HL-60/S4 (cell line): ENCODE results near the gene NAV2.

Experiments
- in situ Hi-C: fragments of 300-500 bp; cut with MboI; formaldehyde crosslinking; loops from 2 replicates; pipeline ENCODE4 v1.14.3; 2022; ENCODE audit warnings: low sequenced_read_pairs

Gene NAV2

DNA sequence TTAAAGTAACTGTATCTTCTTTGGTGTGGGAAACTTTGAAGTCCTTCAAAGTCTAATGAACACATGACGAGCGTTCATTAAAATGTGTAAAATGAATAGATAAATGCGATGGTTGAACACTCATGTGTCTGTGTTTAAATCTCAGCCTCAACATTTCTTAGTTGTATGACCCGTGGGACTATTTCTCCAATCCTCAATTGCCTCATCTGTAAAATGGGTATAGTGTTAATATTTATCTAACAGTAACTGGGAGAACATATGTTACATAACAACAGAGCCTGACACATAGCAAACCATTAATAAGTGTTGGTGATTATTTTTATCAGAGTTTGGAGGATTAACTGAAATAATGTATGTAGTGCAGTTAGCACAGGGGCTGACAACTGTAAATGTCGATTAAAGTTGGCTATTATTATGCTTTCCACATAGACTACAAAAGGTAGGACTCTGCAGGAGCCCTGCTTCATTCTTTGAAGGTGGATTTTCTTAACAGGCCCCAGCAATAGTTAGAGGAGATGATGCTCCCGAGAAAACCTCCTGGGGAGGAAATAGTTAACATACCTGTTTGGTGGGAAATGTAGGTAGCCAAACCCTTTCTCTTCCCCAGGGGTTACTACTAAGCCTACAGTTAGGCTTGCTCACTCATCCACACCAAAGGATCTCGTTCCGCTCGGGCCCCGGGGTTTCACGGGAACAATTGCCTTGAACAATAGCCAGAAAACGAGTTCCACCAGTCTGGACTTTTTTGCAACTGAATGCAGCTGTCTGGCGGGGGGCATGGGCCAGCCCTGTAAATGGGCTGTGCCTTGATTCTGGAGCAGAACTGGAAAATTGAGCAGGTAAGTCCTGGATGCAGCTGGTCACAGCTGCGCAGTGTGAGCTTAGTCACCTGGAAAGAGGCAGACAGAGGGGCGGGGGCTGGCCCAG, 314.3 kb downstream of the NAV2 start:
- in situ Hi-C loops, result no loop called here

DNA sequence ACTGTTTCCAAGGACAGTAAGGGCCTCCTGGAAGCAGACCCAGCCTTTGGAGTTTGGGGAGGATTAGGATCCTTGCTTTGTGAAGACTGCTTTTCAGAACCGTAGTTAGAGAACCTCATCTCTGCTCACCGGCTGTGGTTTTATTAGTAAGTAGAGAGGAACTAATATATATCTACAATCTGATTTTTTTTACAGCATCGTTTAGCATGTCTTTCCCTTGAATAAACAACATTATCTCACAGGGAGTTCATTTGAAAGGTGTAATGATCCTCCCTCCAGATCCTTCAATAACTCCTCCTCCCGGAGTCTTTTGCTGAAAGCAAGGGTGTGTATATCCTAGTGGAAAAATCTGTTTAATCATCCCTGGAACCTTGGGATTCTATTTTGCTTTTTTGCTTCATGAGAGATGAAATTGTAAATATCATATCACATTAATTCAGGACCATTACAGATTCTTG, 314.9 kb downstream of the NAV2 start:
- in situ Hi-C loops, result no loop called here

DNA sequence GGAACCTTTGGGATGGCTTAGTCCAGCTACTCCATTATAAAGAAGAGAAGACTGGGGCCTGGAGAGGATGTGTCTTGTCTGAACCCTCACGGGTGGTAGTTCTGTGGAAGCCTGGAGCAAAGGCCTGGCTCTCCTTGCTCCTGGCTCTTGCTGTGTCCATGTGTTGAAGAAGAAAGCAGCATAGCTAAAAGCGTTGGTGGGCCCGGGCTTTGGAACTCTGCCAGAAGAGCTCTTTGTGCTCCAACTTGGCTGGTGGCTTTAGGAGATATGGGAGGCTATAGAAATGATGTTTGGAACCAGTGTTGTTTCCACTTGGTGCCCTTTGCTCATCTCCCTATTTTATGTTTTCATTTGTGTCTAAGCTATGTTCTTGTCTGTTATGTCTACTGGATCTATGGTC, 316.6 kb downstream of the NAV2 start:
- in situ Hi-C loops, result no loop called here

DNA sequence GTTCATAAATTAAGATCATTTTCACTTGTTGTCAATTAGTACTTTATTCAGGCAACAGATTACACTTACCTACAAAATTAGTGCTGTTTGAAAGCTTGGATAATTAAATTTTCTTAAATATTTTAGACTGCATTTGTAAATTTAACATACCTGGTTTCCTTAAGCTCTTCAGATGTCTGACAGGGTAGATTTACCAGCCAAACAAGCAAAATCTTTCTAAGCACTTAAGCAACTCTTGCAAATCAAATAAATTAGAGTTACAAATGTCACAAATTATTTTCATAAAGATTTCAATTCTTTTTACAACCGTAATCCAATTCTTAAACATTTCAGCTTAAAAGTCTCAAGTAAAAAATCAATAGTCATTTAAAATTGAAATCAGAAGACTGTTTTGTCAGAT, 317.8 kb downstream of the NAV2 start:
- in situ Hi-C loops, result no loop called here

DNA sequence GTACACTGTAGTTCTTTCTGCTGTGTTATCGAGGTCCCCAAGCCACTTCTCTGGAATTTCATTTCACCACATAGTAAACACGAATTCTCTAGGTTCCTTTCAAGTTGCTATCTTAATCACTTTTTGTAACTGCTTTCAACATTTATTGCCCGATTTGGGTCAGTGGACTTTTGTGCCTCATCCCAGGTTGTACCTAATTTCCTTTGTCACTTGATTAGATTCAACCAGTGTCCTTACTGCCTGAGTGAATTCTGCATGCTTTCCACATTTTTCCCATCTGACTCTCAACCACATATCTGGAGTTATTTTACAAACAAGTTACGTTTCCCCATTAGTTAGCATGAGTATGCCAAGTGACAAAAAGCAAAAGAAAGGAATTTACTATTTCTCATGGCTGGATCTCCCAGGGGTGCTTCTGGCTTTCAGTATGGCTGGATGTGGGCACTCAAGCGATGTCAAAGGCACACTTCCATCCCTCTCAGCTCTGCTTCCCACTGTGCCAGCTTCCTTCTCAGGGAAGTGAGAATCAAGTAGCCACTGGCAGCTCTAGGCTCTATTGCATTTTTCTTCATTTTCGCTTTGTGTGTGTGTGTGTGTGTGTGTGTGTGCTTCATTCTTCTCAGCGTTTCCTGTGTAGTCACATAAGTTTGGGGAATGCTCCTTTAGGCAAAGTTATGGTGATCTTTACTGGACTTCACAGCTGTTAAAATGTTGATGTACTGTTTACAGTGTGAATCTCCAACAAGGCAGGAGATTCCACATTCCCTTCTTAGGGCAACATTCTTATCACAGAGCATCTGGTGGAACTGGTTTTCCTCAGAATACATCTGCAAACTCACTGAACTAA, 318.7 kb downstream of the NAV2 start:
- in situ Hi-C loops, result no loop called here

DNA sequence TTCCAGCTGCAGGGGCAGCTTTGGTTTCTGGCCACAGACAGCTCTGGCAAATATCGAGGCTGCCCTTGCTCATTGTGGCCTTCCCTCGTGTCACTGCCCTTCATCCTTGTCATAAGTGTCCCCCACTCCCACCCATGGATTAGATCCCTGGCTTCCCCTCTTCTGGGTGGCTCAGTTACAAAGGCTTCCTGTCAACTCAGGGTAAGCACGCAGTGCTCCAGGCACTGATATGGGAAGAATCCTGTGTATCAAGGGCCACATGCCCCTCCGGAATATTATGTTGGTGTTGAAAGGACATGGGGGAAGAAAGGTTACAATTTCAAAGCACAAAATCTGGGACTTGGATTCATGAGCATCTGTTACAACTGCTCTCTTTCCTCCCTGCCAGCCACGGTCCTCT, 319.5 kb downstream of the NAV2 start:
- in situ Hi-C loops, result no loop called here

DNA sequence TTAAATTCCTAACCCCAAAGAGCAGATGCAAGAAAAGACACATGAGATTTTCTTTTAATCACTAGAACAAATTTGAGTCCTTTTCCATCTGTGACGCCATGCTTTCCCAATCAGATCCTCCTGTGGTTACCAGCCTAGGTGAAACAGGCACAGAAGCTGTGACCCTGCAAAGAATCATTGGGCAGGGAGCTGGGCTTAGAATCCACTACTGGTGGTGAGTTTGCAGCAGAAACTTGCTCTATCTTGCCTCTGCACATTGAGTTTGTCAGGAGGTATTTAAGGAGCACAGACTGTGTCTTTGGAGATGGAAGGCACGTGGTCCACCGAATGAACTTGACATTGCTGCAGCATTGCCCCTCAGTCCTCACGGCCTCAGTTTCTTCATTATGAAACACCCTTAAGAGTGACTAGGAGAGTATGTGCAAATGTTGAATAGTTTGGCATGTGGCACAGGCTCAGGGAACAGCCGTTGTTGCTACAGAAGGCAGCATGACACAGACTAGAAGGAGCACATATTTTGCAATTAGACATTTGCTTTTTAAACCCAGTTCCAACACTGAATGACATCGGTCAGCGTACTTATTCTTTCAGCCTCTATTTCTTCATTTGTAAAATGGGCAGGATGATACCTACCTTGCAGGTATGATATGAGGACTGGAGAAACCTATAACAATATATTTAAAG, 320.1 kb downstream of the NAV2 start:
- in situ Hi-C loops, result no loop called here

DNA sequence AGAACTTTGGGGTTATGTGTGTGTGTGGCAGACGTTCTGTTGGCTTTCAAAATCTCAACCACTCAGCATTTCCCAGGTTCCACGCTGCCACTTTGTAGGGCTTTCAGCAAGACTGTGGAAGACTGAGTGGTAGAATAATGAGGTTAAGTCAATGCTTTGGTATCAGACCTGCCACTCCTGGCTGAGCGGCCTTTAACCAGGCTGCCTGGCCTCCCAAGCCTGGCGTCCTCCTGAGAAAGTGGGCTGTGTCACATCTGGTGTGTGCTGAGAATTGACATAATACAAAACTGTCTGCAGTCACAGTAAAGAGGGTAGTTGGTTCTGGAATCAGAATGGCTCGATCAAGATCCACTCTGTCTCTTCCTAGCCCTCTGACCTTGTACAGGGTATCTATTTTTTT, 321.2 kb downstream of the NAV2 start:
- in situ Hi-C loops, result no loop called here

DNA sequence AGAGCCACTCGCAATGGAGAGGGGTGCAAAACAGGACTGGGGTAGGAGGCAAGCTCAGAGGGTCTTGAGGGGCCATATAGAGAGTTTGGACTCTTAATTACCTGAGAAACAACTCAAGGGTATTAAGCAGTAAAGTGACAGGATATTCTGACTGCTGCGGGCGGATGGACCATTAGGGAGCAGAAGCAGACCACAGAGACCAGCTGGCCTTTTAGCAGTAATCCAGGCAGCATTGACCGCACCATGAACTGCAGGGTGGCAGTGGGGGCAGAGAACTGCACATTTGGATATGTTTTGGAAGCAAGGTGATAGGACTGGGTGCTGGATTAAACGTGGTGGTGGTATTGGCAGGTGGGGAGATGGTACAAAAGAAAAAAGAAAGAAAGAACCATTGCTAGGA, 322.3 kb downstream of the NAV2 start:
- in situ Hi-C loops, result no loop called here

DNA sequence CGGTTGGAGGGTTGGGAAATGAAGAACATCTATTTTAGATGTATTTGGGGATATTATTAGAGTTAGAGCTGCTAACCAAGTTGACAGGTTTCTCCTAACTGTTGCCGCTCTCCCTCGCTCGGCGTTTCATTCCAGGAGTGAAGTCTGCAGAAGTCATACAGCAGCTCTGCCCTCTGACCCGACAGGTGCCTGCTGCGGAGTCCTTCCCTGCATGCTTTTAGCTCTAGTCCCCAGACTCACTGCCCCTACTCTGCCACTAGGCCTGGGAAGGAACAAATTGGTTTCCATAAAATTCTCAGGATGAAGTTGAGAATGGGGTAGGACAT, 322.7 kb downstream of the NAV2 start:
- in situ Hi-C loops, result no loop called here

DNA sequence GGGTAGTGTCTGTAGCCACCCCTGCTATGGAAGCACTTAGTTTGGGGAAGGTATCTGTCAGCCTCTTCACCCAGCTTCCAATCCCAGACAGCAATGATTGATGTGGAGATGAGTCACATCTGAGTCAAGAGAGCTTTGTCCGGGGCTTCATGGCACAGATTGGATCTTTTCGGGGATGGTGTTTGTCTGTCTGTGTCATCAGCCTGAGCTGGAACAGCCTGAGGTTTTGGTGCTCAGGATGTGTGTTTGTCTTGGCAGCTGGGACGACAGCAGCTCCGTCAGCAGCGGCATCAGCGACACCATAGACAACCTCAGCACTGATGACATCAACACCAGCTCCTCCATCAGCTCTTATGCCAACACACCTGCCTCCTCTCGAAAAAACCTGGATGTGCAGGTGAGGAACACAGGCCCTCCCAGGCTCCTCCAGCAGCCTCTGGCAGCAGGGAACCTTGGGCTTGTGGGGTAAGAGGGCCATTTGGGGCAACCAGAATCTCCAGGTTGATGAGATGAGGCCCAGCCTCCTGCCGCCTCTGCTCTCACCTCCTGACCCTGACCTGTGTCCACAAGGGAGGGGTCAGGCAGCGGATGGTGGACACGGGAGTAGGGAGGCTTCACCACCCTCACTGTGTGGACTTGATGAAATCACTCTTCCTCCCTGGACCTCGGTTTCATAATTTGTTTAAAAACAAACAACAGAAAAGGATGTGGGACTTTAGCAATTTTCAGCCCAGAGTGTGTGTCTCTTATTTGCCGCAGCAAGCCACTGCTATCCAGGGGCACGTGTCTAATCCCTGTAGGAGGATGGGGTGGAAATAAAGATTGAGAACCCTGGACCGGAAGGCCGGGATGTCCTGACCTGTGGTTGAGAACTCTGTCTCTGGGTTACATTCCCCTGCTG, 323.3 kb downstream of the NAV2 start:
- in situ Hi-C loops, result no loop called here

DNA sequence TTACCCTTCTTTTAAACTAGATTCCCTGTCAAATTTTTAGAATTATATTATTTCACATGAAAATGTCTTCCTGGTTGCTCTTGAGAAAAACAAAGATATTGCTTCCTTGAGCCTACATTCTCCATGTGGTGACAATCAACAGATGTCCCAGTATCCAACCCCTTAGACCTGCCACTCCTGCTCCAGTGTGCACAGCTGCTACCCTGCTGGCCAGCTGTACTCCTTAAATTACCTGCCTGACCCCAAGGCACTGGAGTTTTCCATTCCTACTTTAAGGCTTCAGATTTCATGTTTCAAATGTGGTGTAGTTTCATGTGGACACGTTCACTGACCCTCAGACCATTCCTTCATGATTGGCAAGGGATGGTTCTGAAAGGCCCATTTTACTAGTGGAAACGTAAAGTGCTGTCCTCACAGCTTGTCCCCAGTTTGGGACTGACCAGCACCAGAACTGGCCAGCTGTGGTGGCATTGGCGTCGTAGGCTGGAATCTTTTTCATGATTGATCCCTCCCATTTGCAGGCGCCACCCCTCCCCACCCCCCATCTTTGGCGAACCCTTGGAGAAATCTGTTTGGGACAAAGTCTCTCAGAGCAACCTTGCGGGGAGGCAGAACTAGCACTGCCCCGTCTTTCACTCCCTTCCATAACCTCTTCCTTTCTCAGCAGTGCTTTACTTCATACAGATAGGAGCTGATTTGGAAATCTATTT, 324.1 kb downstream of the NAV2 start:
- in situ Hi-C loops, result no loop called here

DNA sequence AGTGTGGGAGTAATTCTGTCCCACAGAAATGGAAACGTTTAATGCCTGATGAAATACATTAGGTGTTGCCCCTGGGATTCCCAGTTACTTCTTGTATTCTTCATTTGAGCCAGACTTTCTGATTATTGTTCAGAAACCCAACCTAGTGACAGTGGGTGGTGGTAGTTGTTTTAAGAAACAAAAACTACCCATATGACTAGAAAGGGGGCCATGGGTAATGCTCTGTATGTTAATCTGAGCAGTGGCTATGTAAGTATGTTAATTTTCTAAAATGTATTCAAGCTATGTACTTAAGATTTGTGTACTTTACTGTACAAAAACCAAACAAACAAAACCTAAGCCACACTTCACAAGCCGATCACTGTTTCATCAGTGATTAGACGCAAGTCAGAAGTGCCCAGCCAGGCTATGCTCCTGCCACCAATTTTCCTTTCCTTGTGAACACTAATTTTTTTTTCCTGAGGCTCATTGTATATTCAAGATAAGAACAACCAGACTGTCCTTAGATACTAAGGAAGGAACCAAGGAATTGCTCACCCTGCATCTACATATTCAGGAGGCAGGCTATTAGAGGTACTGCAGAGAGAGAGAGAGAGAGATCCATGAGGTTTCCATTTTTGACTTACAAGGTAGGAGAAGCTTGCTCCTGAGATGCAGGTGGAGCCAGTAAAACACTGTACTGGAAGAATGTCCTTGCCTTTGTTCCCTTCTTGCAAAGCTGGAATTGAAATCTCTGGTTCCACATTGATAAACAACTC, 324.9 kb downstream of the NAV2 start:
- in situ Hi-C loops, result no loop called here

DNA sequence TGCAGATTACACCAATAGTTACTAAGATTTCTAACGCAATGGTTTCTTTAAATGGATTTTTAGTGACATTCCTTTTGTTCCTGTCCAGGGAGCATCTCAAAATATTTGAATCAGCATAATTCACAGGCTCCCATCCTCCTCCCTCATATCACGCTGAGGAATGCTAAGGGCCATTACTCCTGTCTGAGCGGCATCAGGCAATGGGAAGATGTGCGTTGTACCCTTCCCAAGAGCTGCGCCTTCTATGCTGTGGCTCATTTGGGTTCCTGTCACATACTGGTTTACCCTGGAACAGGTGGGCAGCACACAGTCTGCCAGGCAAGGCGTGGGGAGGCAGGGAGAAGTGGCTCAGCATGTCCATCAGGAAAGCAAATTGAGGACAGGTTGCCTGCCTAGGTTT, 325.8 kb downstream of the NAV2 start:
- in situ Hi-C loops, result no loop called here

DNA sequence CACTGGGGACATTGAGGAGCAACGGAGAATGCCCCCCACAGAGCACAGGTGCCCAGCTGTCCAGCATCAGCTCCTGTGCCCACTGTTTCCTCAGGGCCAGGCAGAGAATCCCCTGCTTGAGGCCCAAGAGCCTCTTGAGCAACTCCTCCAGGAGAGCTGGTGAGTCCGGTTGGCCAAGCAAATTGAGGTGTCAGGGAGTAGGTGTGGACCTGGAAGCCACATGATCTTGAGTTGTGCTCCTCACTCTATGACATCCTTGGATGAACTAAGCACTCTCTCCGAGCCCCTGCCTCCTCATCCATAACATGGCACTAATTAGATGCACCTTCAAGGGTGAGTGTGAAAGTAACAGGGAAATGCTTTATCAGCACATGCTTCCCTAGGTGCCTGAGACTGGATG, 326.3 kb downstream of the NAV2 start:
- in situ Hi-C loops, result no loop called here

DNA sequence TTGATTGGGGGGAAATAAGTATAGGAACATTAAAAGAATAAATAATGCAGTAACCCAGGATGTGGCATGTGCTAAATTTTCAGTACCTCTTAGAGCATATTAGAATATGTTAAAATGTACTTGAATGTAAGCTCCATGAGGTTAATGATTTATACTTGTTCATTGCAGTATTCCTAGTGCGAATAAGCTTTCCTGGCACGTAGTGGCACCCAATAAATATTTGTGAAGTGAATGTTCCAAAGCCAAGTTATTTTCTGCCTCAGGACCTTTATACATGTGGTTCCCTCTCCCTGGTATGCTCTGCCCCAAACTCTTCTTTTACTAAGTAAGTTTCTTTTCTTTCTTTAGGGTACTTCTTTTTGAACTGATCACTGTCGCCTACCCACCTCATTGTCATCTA, 328.9 kb downstream of the NAV2 start:
- in situ Hi-C loops, result no loop called here

DNA sequence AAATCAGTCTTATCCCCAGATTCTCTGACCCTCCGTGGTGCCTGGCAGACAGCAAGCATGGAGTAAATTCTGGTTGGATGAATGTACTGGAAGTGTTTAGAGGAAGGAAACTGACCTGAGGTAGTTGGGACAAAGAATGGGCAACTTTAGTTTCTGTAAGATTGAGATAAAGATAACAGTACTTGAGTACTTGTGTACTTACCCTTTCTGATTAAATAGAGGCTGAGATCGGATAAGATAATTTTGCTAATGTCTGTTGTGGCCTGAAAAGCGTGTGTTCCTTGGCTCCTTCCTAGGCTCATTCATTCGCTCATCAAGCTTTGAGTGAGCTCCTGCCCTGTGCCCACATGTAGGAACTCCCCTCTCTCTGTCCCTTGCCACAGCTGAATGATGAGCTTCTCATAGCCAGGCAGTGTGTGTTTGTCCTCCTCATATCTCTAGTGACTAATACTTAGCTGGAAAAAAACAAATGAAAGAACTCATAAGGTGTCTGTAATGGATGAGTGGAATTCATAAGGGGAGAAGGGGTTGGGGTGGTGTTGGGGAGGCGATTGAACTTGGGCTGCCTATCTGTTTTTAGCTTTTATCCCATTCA, 329.5 kb downstream of the NAV2 start:
- in situ Hi-C loops, result no loop called here

DNA sequence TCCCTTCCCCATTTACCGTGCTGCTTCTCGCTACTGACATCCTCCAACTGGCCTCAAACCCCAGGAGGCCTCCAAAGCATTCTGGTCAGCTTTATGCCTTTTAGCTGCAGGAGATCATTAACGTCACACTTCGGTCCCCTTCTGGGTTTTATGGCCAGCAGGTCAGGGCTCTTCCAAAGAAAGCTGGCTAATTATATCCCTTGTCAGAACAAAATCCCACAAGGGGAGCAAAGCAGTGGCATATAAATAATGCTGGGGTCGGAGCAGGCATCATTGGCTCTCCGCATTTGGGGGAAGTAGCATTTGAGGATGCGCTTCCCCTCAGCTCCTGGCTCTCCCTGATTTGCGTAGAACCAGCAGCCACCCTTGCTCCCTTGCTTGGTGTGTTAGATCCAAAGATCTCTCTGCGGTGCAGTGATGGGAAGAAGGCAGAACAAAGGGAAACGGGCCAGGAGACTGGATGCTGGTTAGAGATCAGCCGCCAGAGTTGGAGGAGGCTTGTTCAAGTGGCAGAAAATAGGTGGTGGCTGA, 330.2 kb downstream of the NAV2 start:
- in situ Hi-C loops, result no loop called here

DNA sequence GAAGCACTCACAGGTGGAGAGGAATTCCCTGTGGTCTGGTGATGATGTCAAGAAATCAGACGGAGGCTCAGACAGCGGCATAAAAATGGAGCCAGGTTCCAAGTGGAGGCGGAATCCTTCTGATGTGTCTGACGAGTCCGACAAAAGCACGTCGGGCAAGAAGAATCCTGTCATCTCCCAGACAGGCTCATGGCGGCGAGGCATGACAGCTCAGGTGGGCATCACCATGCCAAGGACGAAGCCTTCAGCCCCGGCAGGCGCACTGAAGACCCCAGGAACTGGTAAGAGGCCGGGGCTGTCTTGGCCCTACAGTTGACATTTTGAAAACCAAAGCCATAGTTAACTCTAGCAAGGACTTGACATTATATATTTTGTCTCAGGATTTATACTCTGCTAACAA, 331.4 kb downstream of the NAV2 start:
- in situ Hi-C loops, result no loop called here
